Activated T-cell treated with anti-CD3 and anti-CD28 coated beads for 48 hours (primary cell): ENCODE data around the gene CHRNG.

Experiments used
- DNase-seq: peaks from one replicate; pipeline ENCODE4 v3.0.0-alpha.2; 2020; ENCODE audit warnings: low read depth

CHRNG gene

DNA sequence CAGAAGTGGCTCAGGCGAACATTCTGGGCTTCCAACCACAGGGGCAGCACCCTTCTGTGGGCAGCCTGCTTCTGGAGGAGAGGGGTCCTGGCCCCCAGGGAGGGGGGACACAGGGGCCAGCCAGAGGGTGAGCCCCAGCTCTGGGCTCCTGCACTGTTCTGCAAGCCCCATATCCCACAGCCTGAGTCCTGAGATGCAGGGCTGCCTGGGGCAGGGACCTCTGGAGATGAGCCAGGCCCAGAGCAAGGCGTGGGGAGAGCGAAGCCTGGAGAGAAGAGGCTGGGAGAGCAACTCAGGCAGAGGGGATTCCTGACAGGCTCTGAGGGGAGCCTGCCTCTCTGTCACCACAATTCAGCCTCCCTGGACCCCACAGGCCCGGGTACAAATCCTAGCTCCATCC, 32.8 kb upstream of the CHRNG start:
- no peak for DNase-seq

GRCh38 chr2:232508251-232508650, 31.2 kb upstream of the CHRNG start:
- no peak for DNase-seq

- no peak for DNase-seq
Measured at GRCh38 chr2:232511336-232511890, 28.1 kb upstream of the CHRNG start.

GRCh38 chr2:232512602-232513001, 26.9 kb upstream of the CHRNG start:
- no peak for DNase-seq

- DNase-seq = no peak
Measured at GRCh38 chr2:232513353-232513752, 26.1 kb upstream of the CHRNG start.

- no peak for DNase-seq
Measured at GRCh38 chr2:232515639-232516038, 23.9 kb upstream of the CHRNG start.

DNA sequence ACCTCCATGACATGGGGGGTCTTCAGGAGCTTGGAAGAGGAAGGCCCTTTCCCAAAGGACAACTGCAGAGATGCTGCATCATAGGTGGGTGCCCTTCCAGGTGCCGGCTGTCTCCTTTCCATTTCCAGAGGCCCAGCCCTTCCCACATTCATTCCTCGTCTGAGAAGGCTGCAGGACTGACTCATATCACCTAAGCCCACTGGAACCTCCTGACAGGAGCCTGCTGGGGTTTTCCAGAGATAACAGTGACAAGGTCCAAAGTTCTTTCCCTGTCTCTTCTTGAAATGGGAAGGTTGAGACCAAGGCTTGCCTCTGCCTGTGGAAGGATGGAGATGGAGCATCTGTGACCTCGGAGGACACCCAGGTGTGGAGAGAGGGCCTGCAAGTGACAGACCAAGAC, 22.9 kb upstream of the CHRNG start:
- no peak for DNase-seq

DNA sequence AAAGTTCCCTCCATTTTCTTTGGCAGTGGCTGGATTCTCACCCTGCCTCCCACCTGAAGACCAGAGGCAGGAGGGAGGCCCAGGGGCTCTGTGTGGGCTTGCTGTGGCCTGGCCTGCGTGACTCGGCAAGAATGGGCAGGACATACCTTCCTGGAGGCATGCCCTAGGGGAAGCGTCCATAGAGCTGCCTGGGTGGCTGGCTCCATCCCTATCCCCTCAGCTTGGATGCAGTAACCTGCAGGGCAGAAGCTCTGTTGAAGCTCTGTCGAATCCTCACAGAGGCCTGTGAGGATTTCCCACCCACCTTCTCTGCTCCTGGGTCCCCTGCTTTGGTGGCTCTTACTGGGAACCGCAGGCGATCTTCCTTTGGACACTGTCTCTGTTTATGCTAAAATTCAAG, 20.6 kb upstream of the CHRNG start:
- DNase-seq = no peak

DNA sequence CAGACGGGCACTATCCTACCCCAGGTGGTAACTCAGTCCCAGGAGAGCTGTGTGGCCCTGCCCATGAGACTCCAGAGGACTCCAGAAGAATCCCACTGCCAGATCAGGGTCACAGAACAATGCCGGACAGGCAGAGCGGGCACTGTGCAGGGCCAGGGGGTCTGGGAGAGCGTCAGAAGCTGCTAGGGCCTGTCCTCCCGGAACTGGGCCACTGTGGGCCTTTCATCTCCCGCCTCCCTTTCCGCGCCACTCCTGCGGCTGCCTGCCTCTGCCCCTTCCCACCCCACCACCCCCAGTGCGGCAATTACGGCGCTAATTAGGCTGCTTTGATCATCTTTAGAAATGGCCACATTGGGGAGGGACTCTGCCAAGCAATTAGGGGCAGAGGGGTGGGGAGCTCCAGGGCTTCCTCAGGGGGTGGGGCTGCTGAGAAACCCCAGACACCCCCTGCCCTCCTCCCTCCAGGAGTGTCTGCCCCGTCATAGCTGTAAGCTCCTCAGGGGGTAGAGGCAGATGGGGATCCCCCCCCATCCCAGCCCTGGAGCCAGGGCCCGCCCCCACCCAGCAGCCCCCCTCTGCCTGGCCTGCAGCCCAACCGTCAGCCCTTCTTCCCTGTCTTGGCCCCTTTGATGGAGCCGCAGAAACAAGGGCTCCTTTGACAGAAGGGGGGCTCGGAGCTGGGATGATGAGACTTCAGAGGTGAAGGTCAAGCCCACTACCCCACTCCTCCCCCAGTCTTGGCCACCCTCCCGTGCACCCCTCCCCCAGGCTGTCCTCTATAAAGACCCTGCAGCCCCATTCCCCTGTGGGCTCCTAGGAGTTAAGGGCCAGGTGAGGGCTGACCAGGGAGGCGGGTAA, 19.7 kb upstream of the CHRNG start, which contains the start of gene PRSS56:
Gene PRSS56 (plus strand): TSS at position 808 of the 858 bp plus-strand sequence. CDS start 211 bp downstream, outside the sequence.
- no peak for DNase-seq

DNA sequence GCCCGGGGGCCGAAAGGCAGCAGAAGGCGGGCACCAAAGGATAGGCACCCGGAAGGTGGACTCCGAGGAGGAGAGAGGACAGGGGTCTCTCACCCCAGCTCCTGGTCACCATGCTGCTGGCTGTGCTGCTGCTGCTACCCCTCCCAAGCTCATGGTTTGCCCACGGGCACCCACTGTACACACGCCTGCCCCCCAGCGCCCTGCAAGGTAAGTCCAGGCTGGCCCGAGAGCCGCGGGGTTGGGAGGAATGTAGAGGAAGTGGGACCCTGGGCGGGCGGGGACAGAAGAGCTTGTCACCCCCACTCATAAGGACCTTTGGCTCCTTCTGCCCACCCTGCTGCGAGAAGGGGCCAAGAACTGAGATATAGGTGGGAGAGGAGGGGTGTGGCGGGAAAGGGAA, 19.0 kb upstream of the CHRNG start:
- no peak for DNase-seq

DNA sequence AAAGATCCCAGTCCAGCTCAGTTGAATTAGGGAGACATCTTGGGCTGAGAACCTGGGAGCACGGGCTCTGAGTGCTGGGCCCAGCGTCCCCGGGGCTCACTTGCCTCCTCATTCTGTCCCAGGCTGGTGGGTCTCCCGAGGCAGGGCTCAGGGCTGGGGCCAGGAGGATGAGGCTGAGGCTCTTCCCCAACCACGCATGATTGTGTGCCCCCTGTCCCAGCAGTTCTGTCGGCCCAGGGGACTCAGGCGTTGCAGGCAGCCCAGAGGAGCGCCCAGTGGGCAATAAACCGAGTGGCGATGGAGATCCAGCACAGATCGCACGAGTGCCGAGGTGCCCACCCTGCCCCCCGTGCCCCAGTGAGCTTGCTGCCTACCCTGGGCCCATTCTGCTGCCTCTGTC, 18.4 kb upstream of the CHRNG start:
- DNase-seq = no peak

DNA sequence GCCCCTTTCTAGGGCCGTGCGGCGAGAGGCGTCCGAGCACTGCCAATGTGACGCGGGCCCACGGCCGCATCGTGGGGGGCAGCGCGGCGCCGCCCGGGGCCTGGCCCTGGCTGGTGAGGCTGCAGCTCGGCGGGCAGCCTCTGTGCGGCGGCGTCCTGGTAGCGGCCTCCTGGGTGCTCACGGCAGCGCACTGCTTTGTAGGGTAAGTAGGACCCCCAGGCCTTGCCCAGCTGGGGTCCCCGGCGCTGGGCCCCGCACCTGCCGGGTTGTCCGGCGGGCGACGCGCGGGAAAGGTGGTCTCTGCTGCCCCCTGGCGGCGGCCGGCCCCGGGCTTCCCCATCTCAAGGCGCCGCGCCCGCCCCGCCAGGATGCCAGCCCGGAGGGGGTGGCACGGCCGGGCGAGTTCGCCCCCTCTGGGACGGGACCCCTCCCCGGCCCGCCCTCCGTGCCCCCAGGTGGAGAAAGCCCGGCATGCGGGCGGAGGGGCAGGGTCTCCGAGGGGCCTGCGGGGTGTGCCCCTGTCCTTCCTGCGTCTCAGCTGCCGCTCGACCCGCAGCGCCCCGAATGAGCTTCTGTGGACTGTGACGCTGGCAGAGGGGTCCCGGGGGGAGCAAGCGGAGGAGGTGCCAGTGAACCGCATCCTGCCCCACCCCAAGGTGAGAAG, 17.4 kb upstream of the CHRNG start:
- peak; percentile 67 for DNase-seq

- no peak for DNase-seq
Measured at GRCh38 chr2:232522623-232523401, 16.7 kb upstream of the CHRNG start.

DNA sequence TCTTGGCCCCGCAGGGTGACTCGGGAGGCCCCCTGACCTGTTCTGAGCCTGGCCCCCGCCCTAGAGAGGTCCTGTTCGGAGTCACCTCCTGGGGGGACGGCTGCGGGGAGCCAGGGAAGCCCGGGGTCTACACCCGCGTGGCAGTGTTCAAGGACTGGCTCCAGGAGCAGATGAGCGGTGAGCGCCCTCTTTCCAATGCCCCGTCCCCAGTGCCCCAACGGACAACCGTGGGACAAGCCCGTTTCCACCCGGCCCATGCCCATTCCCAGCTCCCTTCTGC, 16.1 kb upstream of the CHRNG start:
- DNase-seq = no peak

GRCh38 chr2:232523682-232524597, 15.6 kb upstream of the CHRNG start:
- peak; percentile 45 for DNase-seq

DNA sequence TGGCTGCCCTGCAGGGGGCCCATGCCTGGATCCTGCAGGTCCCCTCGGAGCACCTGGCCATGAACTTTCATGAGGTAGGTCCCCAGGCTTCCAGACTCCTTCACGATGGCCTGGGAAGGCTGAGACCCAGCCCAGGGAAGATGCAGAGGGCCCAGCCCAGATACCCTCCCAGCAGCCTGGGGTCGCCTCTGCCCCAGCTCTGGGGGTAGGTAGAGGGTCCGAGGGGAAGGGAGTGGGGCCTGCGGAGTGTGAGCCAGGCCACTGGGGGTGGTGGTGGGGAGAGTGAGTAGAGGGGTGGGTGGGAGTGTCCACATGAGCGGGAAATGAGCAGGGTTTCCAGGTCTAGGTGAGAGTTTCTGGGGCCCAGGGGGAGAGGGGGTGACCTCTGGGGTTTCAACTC, 14.7 kb upstream of the CHRNG start:
- DNase-seq = no peak

GRCh38 chr2:232525199-232525598, 14.3 kb upstream of the CHRNG start:
- no peak for DNase-seq

DNA sequence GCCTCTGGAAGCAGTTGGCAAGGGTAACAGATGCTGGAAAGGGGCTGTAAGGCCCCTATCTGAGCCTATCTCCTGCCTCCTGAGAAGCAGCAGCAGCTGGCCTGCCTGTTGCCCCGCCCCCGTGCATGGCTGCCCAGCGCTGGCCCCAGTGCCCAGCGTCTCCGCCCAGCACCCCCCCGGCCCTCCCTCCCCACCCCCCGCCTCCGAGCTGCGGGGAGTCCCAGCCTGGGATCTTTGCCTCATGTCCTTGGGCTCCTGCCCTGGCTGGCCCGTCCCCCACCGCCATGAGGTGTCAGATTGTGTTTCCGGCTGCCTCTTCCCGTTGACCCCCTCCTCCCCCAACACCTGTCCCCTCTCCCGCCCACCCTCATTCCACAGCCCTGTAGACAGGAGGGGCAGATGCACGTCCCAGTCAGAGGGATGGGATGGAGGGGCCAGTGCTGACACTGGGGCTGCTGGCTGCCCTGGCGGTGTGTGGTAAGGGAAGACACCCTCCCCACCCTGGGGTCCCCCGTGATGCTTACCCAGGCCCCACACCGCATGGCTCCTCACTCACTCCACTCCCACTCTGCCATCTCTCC, 13.6 kb upstream of the CHRNG start, which contains the start of gene CHRND:
Gene CHRND (plus strand): TSS at position 370 of the 581 bp plus-strand sequence. CDS start 56 bp downstream, at position 426.
- DNase-seq = no peak

- no peak for DNase-seq
Measured at GRCh38 chr2:232526372-232526941, 13.0 kb upstream of the CHRNG start.

DNA sequence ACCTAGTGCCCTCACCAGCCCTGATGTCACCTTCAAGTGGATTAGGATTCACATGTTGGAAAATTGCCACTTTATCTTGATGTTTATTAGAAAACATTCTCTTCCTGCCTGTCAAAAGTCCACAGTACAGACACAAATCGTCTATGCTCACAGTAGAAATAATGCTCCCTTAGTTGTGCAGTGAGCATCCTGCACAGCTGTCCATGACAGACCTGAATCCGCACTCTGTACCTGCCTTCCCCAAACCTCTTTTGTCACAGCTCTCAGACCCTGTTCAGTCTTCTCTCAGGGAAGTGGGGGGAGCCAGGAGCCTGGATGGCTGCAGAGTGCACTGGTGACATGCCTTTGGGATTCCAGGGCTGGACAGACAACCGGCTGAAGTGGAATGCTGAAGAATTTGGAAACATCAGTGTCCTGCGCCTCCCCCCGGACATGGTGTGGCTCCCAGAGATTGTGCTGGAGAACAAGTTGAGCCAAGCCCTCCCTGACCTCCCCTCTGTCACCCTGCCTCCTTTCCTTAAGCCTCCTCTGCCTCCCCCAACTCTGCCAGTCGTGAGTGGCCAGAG, 11.5 kb upstream of the CHRNG start:
- DNase-seq = no peak
